Panc1 (cell line): ENCODE results near the gene RRBP1.

Source experiments
- CTCF ChIP-seq: fragments of 450-650 bp; IDR thresholded peaks from 2 replicates; pipeline ENCODE4 v1.5.1; 2017; ENCODE audit warnings: mild to moderate bottlenecking
- POLR2AphosphoS5 ChIP-seq: IDR thresholded peaks from 2 replicates; pipeline ENCODE4 v1.6.1; 2012; ENCODE audit warnings: mild to moderate bottlenecking, low read depth, low read length, moderate library complexity
- TCF7L2 ChIP-seq: IDR thresholded peaks from 2 replicates; pipeline ENCODE4 v1.6.1; 2011; ENCODE audit warnings: mild to moderate bottlenecking, low read depth, low read length, inconsistent platforms

GRCh38 chr20:17638835-17639407 lies 43.1 kb downstream of the RRBP1 start:
- TF ChIP-seq CTCF (no peak), POLR2AphosphoS5 (no peak), TCF7L2 (no peak)
